Hematopoietic multipotent progenitor cell treated with erythropoietin and hydrocortisone succinate and interleukin-3 and kit ligand, for 17 days (in vitro differentiated cells): ENCODE data around the gene CTNNA3.
"Not testable (repeated sequence)": the region's sequence is repeated elsewhere in the genome, so short reads cannot be mapped to it uniquely, and the experiment has no call there.

Experiments used
- DNase-seq: peaks from one replicate; pipeline ENCODE4 v3.0.0-alpha.2; 2015; ENCODE audit warnings: low spot score

Gene CTNNA3

DNA sequence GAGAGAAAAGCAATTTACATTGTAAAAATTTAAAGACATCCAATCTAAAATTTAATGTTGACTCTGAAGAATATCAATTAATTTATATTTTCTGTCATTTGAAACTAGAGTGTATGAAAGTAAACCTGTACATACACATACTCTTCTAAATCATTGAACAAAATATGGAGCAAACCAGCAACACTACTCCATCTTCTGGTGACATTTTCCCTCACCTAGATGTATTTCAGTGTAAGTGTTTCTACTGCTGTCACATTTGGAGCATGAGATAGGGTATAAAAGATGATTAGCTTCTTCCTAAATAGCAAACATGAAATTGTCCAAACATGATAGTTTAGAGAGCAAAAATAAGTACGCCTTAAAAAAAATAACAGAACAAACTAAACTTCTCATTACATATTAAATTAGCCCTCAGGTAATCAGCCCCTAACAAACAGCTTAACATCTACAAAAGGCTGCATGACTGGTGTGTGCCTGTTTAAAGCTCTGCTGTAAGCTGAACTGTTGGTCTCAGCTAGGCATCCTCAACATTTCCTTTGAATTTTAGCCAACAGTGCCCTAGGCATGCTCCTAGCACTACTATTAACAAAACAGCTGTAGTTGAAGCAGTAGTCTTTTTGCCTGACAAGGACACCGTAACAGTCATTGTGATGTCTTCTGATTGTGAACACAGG is 189.8 kb downstream of the CTNNA3 start:
- DNase-seq = no peak

DNA sequence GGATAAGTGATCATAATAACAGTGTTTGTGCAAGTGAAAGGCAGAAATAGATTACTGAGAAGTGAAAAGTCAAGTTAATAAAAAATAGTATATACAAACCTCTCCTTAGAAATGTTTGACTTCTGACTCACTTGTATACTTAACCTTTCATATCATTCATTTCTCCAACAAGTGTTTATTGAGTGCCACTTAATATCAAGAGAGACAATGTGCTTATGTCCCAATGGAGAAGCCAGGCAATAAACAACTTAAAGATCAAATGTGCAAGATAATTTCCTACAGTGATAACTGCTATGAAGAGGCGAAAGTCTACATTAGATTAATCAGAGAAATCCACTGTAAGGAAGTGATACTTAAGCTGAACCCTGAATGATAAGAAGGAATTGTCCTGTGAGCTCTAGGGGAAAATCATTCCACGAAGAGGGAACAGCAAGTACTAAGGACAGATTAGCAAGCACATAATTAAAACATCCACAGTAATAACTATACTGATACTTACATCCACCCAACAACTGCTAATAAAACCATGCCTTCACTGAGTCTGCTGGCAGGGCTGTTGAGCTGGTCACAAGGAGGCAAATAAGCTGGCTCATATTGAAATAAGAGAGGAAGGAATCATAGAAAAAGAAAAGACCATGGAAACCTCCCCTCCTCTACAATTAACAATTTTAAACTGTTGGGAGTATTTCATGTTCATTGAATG is 203.5 kb downstream of the CTNNA3 start:
- no peak for DNase-seq

DNA sequence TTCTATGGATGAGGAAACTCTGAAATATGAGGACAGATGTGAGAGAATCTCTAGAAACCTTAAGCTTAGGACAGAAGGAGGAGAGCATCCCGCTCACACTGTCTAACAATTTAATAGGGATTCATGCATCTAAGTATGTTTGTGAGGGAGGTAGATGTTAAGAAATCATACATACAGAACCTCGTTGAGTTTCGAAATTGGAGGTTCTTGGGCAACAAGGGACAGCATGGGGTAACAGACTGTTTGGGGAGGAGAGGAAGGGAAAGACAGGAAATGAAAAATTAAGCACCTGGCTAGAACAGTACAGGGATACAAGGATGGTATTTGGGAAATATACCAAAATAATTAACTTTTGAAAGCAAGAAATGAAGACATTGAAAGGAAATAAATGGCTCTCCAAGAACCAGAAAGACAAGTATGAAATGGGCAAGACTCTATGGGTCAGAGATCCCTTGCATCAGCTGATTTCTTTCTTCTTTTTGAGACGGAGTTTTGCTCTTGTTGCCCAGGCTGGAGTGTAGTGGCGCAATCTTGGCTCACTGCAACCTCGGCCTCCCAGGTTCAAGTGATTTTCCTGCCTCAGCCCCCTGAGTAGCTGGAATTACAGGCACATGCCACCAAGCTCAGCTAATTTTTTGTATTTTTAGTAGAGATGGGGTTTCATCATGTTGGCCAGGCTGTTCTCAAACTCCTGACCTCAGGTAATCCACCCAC is 207.9 kb downstream of the CTNNA3 start:
- no peak for DNase-seq

DNA sequence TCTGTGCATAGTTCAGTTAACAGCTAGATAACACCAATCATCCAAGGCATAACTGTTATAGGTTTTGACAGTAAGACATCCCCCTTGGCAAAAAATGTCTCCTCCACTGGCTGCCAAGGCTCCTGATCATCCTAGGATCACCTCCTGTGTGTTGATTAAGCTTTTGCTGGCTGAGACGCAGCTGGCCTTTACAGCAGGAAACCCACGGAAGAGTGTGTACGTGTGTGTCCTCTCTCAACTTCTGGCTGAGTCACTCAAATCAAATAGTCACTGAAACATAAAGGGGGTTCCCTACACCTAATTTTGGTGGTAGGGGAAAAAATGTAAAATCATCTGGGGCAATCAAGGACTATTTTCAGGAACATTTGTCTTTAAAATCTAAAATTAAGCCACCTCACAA is 208.8 kb downstream of the CTNNA3 start:
- no peak for DNase-seq

DNA sequence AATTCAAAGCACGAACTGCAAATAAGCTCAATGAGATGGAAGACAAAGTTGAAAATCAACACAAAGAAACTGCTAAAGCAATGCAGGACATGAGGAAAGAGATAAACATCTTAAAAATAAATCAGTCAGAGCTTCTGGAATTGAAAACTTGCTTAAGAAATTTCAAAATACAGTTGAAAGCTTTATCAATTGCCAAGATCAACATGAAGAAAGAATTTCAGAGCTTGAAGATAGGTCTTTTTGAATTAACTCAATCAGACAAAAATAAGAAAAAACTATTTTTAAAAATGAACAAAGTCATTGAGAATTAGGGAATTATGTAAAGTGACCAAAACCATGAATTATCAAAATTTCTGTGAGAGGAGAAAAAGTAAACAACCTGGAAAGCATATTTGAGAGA is 218.1 kb downstream of the CTNNA3 start:
- no peak for DNase-seq

- DNase-seq = no peak
Observed at GRCh38 chr10:67476201-67476600, 219.8 kb downstream of the CTNNA3 start.

DNA sequence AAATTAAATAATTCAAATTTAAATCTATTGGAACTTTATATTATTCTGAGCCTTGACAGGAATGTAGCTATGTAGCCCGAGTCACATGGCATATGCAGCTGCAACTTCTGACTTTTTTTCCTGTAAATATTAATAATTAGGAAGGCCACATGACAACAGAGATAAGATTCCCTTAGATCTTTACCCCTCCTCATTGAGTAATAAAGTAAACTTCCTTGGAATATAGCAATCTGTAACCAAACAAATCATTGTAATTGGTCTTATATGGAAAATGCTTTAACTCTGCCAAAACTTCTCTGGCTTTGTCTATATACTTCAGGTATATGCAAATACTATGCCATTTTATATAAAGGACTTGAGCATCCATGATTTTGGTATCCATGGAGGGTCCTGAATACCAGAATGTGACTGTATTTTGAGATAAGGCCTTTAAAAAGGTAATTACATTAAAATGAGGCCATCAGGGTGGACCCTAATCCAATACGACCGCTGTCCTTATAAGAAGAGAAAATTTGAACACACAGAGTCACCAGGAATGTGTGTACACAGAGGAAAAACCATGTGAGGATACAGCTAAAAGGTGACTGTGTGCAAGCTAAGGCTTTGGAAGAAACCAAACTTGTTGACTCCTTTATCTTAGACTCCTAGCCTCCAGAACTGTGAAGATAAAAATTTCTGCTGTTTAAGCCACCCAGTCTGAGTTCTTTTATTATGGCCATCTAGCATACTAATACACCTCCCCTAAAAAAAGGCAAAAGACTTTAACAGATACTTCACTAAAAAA is 222.0 kb downstream of the CTNNA3 start:
- DNase-seq = no peak

- DNase-seq = no peak
Observed at GRCh38 chr10:67471022-67471421, 225.0 kb downstream of the CTNNA3 start.

DNA sequence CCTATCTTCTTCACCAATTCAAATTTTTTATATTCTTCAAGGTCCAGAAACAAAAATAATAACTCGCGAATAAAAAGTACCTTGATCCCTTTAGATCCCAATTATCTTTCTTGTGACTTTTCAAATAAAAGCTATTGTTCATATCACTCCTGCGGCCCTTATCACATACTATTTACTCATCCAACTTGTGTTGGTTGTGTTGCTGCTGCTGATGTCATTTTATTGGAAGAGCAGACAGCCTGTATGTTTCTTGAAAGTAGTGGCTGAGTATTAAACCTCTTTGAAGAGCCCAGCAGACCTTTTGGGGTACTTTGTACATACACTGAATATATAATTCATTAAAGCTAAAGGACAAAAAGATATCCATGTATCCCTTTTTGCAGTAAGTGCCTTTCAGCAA is 231.7 kb downstream of the CTNNA3 start:
- no peak for DNase-seq

DNA sequence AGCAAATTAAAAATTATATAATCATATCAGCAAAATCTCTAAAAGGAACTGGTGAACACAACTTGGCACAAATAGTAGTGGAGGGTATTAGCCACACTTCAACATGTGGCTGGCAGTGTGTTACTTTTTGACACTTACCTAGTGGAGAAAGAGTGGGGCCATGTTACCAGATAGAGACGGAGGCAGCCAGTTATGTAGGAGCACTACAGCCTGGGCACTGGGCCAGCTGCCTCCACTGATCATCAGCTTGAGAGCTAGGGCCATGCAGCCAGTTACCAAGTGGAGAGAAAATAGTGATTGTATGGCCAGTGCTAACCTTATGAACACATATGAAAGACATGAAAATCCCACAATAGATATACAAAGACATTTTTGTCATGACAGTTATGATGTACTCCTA is 243.1 kb downstream of the CTNNA3 start:
- no peak for DNase-seq

DNA sequence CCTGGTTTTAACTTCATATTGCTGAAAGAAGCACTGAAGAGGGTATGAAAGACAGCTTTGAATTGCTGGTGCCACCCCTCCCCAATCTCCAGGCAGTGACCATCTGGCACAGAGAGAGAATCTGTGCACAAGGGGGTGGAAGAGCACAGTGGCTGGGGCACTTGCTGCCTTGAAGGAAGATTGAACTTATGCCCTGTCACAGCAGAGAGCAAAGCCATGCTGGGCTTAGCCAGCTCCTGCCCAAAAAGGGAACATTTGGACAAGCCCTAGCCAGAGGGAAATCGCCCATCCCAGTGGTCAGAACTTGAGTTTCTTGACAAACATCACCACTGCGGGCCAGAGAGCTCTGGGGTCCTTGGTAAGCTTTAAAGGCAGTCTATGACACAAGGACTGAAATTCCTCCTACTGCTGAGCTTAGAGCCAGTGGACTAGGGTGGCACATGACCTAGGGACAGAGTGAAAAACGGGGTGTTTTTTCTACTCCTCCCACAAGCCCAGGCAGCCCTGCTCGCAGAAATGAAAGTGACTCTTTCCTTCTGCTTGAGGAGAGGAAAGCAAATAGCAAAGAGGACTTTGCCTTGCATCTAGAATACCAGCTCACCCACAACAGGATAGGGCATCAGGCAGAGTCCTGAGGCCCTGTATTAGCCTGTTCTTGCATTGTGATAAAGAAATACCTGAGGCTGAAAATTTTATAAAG is 257.2 kb downstream of the CTNNA3 start:
- no peak for DNase-seq

GRCh38 chr10:67433276-67433675 is 262.7 kb downstream of the CTNNA3 start:
- DNase-seq = no peak

DNA sequence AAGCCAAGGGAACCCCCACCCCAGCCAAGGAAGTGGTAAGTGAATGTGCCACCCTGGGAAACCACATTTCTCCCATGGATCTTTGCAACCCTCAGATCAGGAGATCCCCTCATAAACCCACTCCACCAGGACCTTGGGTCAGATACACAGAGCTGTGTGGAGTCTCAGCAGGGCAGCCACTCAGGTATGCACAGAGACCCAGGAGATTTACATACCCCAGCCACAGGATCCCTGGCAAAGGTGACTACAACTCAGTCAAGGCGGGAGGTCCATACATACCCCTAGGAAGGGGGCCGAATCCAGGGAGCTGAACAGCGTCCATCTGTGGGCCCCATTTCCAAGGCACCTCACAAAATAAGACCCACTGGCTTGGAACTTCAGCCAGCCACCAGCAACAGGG is 293.4 kb downstream of the CTNNA3 start:
- DNase-seq = no peak

DNA sequence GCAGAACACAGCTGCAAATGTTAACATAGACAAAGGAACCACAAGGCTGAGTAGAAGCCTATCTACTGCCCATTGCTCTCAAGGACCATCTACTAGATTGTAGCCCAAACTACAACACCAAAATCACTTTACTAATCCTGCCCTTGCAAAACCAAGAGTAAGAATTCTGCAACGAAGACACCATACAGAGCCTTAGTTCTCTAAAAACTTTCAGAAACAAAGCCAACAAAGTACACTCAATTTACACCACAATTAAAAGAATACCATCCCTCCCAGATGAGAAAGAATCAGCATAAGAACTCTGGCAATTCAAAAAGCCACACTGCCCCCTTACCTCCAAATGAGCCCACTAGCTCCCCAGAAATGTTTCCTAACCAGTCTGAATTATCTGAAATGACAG is 294.3 kb downstream of the CTNNA3 start:
- no peak for DNase-seq

DNA sequence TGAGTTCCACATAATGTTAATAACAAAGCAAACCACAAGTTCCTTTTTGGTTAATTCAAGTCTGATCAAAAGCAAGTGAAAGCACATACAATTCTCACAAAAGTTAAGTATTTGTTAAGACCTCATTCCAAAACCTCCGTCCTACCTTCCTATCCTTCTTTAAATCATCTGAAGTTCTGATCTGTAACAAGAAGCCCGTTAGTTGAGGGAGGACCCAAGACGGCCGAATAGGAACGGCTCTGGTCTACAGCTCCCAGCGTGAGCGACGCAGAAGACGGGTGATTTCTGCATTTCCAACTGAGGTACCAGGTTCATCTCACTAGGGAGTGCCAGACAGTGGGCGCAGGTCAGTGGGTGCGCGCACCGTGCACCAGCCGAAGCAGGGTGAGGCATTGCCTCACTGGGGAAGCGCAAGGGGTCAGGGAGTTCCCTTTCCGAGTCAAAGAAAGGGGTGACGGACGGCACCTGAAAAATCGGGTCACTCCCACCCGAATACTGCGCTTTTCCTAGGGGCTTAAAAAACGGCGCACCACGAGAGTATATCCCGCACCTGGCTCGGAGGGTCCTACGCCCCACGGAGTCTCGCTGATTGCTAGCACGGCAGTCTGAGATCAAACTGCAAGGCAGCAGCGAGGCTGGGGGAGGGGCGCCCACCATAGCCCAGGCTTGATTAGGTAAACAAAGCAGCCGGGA is 309.0 kb downstream of the CTNNA3 start:
- not testable (repeated sequence) for DNase-seq

DNA sequence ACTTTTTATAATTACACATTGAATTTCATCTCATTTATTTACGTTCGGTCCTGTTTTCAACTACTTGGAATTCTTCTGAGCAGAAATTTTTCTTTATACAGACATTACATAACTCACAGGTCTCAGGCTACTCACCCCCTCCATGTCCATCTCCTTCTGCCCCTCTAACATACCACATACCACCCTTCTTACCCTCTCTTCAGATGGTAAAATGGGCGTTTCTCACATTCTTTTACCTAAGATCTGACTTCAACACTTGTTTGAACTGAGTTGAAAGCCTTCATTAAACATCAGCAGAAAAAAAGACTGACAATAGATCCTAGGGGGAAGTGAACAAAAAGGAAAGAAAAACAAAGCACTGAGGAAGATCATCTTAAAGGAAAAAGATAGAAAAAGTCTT is 309.7 kb downstream of the CTNNA3 start:
- DNase-seq = no peak

- DNase-seq = no peak
Observed at GRCh38 chr10:67385566-67385965, 310.4 kb downstream of the CTNNA3 start.

DNA sequence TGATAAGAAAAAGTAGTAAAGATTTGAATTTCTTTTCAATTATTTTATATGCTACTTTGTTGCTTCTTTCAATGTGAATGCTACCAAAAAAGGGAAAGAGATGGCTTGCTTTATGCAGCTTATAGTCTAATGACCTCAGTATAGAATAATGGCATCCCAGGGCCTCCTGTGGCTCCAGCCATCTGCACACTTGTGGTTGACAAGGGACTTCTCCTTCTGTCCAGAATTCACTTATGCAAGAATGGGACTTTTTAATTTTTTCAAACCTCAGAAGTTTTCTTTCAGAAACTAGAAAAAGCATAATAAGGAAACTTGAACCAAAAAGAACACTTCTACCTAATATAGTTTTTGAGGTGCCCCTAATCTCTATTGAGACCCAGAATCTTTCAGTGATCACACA is 310.9 kb downstream of the CTNNA3 start:
- no peak for DNase-seq

DNA sequence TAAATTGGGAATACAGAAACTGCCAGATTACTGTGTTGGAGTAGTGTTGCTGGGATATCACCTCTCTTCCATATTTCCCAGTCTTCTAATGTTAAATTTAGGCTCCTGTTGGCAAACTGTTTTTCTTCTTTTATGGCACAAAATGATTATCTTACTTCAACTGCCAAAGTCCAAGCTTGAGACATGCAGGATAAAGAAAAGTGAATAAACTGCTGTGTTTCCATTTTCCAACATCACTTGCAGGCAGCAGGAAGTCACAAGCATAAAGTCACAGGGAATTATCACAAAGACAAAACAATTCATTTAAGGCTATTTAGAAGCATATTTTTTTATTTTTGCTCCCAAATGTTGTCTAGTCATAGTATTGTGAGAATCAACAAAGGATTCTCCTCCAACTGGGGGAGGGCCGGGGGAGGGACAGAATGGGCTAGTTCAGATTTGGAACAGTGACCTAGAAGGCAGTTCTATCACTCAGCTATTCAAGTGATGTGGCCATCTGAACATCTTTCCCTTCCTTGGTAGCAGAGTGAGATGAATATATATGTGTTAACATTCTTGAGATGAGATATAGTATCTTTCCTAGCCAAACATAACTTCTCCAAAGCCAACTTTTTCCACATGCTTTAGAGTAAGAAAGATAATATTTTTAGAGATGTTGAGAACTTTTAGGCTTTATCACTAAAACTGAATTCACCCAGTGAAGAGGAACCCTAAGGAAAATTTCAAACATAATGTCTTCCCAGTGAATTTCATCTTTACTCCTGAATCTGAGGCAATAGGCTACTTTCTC is 364.7 kb downstream of the CTNNA3 start:
- no peak for DNase-seq
